B cell (primary cell): ENCODE results near the gene EHD3.

ENCODE experiments used
- CTCF ChIP-seq: fragments of 200-600 bp; IDR thresholded peaks from one replicate; pipeline ENCODE4 v1.8.0; 2022; ENCODE audit warnings: antibody characterized with exemption, mild to moderate bottlenecking
- EZH2 ChIP-seq: IDR thresholded peaks from 2 replicates; pipeline ENCODE4 v1.6.1; 2012; ENCODE audit warnings: borderline replicate concordance, low read depth, mild to moderate bottlenecking, moderate library complexity, low read length; ENCODE audit not compliant: insufficient read depth, poor library complexity, severe bottlenecking

GRCh38 chr2:31197669-31198068 is 36.3 kb upstream of the EHD3 start:
- TF ChIP-seq CTCF (no peak), EZH2 (no peak)
